Measurements from ENCODE around the gene HIVEP3. TPM values are rescaled to one million over a fixed set of nuclear protein-coding genes. Genes with fewer than 3 reads are reported as not detected.
A peak's percentile ranks its signal among the peaks of the same experiment; 100 is the strongest.

Gene HIVEP3
- total and polyA plus RNA-seq, 4 donors: 7.0 to 14.7 (median 8.8) TPM

DNA sequence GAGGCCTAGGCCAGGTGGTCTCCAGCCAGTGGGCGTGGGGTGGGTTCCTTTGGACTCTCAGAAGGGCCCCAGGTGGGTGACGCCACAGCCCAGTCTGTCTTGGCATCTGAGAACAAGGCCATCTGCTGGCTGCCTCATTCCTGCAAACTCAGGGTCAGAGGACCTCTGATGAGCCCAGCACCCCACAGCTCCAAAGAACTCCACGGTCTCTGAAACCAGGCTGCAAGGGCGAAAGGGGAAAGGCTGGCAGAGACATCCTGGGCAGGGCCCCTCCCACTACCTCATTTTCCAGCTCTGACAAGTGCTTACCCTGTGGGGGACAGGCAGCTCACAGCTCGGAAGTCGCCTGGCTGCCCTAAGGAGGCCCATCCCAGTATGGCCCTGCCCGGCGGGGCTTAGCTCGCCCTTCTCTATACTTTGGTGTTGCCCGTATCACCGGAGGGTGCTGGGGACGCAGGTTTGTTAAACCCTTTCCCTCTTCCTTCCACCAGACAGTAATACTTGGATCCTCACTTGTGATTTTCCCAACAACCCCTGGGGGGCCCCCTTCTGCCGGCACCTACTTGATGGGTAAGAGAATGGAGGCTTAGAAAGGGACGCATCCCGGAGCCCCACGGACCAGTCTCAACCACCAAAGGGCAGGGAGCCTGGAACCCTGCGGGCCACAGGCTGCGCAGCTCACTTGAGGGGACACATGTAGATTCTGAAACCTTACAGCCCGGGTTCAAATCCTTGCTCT, 423.3 kb downstream of the HIVEP3 start:
- H3K36me3 ChIP-seq (ENCODE audit: control insufficient read depth in 4 of 4, insufficient read depth in 4 of 4, low read length in 4 of 4): no peaks in the 10 kb centered on the region
- no peaks in the 10 kb centered on the region for H3K27me3 ChIP-seq (ENCODE audit: control insufficient read depth in 3 of 3, insufficient read depth in 3 of 3, low read length in 2 of 3)
- no peak overlapping the region for H3K4me3 ChIP-seq
- WGBS, 2 donors: 56 to 62% methylated on average over 19 of the region's 19 CpGs
- H3K9me3 ChIP-seq (ENCODE audit: control insufficient read depth in 4 of 4, insufficient read depth in 3 of 4, low read length in 3 of 4): no peaks in the 10 kb centered on the region
- DNase-seq (peak in 2 of 3 donors; percentile 27 to 51), ATAC-seq (ENCODE audit: insufficient read depth, low FRiP score) (no peak)
- peak overlapping the region; percentile 44 to 92 for H3K27ac ChIP-seq (ENCODE audit: low read depth in 1 of 2, low read length in 1 of 2)
- peak overlapping the region in 1 of 2 donors; percentile 50 for H3K9ac ChIP-seq (ENCODE audit: insufficient read depth in 1 of 2, low read length in 2 of 2)
- peaks cover 0 to 40% (median 9%) of the 10 kb centered on the region in 5 donors for H3K4me1 ChIP-seq (ENCODE audit: control insufficient read depth in 5 of 5, insufficient read depth in 5 of 5, low read length in 5 of 5)
- TF ChIP-seq, protein P1, sequence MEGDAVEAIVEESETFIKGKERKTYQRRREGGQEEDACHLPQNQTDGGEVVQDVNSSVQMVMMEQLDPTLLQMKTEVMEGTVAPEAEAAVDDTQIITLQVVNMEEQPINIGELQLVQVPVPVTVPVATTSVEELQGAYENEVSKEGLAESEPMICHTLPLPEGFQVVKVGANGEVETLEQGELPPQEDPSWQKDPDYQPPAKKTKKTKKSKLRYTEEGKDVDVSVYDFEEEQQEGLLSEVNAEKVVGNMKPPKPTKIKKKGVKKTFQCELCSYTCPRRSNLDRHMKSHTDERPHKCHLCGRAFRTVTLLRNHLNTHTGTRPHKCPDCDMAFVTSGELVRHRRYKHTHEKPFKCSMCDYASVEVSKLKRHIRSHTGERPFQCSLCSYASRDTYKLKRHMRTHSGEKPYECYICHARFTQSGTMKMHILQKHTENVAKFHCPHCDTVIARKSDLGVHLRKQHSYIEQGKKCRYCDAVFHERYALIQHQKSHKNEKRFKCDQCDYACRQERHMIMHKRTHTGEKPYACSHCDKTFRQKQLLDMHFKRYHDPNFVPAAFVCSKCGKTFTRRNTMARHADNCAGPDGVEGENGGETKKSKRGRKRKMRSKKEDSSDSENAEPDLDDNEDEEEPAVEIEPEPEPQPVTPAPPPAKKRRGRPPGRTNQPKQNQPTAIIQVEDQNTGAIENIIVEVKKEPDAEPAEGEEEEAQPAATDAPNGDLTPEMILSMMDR (IDR thresholded peaks at IDR 0.05; ENCODE audit: control extremely low read depth, extremely low read depth): no peak

GRCh38 chr1:41494351-41495209, 424.1 kb downstream of the HIVEP3 start:
- Histone ChIP-seq H3K4me3 (no peak overlapping the region), H3K4me1 (ENCODE audit: control insufficient read depth in 5 of 5, insufficient read depth in 5 of 5, low read length in 5 of 5) (peaks cover 0 to 36% (median 9%) of the 10 kb centered on the region in 5 donors), H3K27ac (ENCODE audit: low read depth in 1 of 2, low read length in 1 of 2) (no peak overlapping the region), H3K9ac (ENCODE audit: insufficient read depth in 1 of 2, low read length in 2 of 2) (no peak overlapping the region), H3K9me3 (ENCODE audit: control insufficient read depth in 4 of 4, insufficient read depth in 3 of 4, low read length in 3 of 4) (no peaks in the 10 kb centered on the region), H3K27me3 (ENCODE audit: control insufficient read depth in 3 of 3, insufficient read depth in 3 of 3, low read length in 2 of 3) (no peaks in the 10 kb centered on the region), H3K36me3 (ENCODE audit: control insufficient read depth in 4 of 4, insufficient read depth in 4 of 4, low read length in 4 of 4) (no peaks in the 10 kb centered on the region)
- ATAC-seq (ENCODE audit: insufficient read depth, low FRiP score) (no peak), DNase-seq (no peak)
- TF ChIP-seq, protein P1 (IDR thresholded peaks at IDR 0.05; ENCODE audit: control extremely low read depth, extremely low read depth): no peak
- 85 to 91% methylated on average over 17 of the region's 17 CpGs for WGBS, 2 donors

- Histone ChIP-seq H3K4me3 (no peak overlapping the region), H3K27me3 (ENCODE audit: control insufficient read depth in 3 of 3, insufficient read depth in 3 of 3, low read length in 2 of 3) (no peaks in the 10 kb centered on the region), H3K4me1 (ENCODE audit: control insufficient read depth in 5 of 5, insufficient read depth in 5 of 5, low read length in 5 of 5) (peaks cover 6 to 31% (median 9%) of the 10 kb centered on the region in 5 donors), H3K36me3 (ENCODE audit: control insufficient read depth in 4 of 4, insufficient read depth in 4 of 4, low read length in 4 of 4) (no peaks in the 10 kb centered on the region), H3K27ac (ENCODE audit: low read depth in 1 of 2, low read length in 1 of 2) (no peak overlapping the region), H3K9me3 (ENCODE audit: control insufficient read depth in 4 of 4, insufficient read depth in 3 of 4, low read length in 3 of 4) (no peaks in the 10 kb centered on the region), H3K9ac (ENCODE audit: insufficient read depth in 1 of 2, low read length in 2 of 2) (no peak overlapping the region)
- 92 to 94% methylated on average over 9 of the region's 9 CpGs for WGBS, 2 donors
- ATAC-seq (ENCODE audit: insufficient read depth, low FRiP score): no peak
- DNase-seq: no peak
- TF ChIP-seq, protein P1 (IDR thresholded peaks at IDR 0.05; ENCODE audit: control extremely low read depth, extremely low read depth): no peak
Measured at GRCh38 chr1:41493626-41494350, 424.9 kb downstream of the HIVEP3 start.
